UCSD-AML1 (cell line): Measurements from ENCODE around the gene KCNT2.
A peak's percentile ranks its signal among the peaks of the same experiment; 100 is the strongest.
"Not testable (repeated sequence)": the region's sequence is repeated elsewhere in the genome, so short reads cannot be mapped to it uniquely, and the experiment has no call there.

Source experiments
- DNase-seq: peaks from one replicate; lab custom pipeline; 2025; ENCODE audit not compliant: unreplicated experiment; lab: John Stamatoyannopoulos, UW

KCNT2 gene

DNA sequence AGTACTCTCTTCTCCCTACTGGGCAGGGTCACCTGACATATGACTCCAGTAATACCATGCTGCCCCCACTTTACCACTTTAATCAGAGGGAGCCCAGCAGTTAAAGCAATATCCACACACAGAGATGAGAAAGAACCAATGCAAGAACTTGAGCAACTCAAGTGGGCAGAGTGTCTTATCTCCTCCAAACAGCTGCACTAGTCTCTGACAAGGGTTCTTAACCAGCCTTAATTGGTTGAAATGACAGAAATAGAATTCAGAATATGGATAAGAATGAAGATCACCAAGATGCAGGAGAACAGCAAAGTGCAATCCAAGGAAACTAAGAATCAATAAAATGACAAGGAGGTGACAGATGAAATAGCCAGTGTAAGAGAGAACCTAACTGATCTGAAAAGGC lies 91.0 kb downstream of the KCNT2 start:
- peak; percentile 3 for DNase-seq

DNA sequence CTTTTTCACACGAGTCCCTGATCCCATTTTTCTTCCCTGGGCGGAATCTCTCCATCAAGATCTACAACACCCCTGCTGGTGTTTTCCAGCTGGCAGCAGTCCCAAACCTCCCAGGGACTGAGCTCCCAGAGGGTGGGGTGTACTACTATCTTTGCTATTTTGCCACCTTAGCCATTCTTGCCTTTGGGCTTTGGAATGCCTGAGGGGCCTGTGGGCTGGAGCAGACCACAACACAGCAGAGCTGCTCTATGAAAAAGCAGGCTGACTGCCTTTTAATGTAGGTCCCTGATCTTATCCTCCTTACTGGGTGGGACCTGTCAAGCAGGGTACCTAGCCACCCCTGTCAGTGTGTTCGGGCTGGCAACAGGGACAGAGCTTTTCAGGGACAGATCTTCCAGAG lies 91.9 kb downstream of the KCNT2 start:
- DNase-seq: no peak

DNA sequence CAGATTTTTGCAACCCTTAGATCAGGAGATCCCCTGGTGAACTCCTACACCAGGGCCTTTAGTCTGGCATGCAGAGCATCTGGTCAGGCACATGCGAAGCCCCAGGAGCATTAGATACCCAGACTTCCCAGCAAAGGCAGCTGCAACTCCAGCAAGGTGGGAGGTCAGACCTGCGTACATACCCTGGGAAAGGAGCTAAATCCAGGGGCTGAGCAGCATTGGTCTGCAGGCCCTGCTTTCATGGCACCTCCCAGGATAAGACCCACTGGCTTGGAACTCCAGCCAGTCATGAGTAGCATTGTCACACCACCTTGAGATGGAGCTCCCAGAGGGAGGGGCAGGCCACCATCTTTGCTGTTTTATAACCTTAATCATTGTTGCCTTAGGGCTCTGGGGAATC lies 92.3 kb downstream of the KCNT2 start:
- peak; percentile 5 for DNase-seq

DNA sequence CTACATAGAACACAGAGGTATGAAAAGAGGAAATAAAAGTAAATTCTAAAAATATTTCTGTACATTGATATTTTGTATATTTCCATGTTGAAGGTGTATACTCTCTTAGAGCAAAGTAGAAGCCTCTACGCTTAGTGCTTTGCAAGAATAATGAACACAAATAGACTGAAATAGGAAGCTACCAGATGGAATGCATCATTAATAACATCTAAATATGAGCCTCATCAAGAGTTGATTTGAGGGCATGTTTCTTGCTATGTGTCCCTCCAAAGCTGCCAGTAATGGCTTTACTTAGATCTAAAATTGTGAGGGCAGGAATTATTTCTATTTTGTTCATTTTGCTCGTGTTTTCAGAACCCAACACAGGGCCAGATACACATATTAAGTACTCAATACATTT lies 94.4 kb downstream of the KCNT2 start:
- DNase-seq: no peak

DNA sequence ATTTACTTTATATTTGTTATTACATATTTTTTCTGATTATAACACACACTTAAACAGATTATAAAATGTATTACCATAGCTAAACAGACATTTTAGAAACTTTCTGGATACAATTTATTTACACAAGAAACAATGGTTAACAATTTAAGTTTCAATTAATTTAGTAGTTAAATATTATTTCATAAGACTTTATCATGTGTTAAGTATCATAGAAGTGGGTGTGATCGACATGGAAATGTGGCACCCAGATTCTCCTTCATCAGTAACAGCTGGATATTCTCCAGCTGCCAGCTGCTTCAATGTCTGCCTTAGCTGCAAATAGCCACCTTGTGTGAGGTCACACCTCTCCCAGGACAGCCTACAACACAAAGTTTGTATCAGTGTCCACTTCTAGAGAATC lies 97.8 kb downstream of the KCNT2 start:
- peak; percentile 0 for DNase-seq

DNA sequence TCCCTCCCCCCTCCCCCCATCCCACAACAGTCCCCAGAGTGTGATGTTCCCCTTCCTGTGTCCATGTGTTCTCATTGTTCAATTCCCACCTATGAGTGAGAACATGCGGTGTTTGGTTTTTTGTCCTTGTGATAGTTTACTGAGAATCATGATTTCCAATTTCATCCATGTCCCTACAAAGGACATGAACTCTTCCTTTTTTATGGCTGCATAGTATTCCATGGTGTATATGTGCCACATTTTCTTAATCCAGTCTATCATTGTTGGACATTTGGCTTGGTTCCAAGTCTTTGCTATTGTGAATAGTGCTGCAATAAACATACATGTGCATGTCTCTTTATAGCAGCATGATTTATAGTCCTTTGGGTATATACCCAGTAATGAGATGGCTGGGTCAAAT lies 104.0 kb downstream of the KCNT2 start:
- DNase-seq: not testable (repeated sequence)

DNA sequence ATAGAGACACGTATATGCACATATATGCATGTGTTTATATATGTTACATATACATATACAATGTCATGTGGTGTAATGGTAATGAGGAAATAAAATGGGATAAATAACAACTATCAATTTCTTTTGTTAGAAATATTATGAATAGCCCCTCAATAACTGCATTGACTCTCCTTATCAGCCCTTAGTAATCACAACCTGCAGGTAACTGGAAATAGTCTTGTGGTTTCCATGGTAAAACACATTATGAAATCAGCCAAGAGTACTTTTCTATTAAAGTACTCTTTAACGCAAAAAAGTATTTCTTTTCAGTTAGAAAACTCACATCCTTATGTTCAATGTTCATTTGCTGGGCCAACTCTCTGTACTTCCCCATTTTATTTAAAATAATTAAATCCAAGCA lies 105.8 kb downstream of the KCNT2 start:
- DNase-seq: no peak

DNA sequence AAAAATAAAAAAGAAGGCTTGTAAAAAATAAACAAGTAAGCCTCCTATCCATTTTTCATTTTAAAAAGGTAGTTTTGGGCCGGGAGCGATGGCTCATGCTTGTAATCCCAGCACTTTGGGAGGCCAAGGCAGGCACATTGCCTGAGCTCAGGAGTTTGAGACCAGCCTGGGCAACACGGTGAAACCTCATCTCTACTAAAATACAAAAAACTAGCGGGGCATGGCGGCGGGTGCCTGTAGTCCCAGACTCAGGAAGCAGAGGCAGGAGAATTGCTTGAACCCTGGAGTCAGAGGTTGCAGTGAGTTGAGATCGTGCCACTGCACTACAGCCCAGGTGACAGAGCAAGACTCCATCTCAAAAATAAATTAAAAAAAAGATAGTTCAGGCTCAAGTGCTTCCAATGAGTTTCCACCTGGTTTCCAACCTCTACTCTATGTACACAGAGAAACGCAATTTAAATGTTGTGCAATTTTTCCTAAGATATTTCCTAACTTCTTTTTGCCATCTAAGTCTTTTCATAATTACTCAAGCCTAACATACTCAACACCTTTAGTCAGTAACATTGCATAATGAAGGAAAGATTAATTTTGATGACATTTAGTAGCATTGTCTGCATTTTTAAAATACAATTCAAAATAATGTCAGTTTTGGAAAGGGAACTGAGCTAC lies 106.3 kb downstream of the KCNT2 start:
- DNase-seq: no peak

DNA sequence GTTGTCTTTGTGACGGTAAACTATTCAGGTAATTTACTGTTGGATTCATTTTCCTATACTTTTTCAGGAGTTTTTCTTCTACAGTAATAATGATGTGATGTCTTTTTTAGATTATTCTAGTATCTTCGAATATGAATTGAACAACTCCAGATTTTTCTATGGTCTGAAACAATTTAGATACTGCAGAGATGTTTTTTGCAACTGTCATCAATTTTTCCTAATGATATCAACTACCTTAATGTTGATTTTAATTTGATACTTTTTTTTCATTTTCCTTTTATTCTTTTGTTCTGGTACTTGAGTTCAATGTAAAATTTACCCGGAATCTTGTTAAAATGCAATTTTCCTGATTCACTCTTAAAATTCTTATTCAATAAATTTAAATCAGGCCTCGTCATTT lies 110.4 kb downstream of the KCNT2 start:
- DNase-seq: no peak

DNA sequence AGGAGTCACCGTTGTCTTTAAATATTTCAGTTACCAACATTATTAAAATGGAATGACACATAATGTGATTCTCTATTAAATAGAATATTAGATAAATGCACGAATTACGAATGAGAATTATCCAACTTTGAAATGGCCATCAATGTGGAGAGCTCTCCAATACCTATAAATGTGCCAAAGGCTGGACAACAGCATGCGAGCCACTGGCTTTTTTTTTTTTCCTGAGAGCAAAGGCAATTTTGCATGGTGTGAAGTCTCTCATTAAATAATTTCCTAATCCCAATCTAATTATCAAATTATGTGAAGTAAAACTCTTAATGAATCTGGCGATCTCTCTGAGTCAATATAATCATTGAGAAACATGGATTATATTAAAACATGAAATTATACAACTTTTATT lies 113.5 kb downstream of the KCNT2 start:
- no peak for DNase-seq

DNA sequence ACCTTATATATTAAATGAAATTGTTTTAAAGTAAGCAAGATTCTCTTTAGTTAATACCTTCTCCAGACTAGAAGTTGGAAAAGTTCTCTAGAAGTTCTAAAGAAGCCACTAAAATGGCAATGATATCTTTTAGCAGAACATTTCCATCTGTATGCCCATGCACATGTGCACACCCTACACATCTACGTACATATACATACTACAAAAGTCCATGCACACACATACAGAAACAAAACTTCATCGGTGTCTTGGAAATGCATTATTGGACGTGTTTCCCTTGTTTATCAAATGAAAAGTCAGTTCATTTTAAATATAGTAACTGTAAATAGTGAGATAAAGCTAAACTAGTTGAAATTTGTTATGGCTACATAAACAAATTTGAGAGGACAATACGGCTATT lies 114.4 kb downstream of the KCNT2 start:
- no peak for DNase-seq

DNA sequence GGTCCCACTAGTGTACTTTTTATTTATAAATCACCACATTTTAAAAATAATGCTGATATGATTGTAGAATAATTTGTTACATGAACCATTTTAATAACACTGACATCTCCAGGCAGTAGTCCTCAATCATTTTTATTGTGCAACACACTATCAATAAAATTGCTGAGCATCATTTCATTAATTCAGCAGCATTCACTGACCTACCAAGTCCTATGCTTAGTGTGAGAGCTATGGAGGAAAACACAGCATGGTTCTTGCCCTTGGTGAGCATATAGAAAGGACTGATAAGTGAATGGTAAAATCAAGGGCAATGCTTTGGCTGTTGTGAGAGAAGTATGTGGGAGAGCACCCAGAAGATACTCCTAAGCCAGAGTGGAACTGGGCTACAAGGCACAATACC lies 119.7 kb downstream of the KCNT2 start:
- no peak for DNase-seq

DNA sequence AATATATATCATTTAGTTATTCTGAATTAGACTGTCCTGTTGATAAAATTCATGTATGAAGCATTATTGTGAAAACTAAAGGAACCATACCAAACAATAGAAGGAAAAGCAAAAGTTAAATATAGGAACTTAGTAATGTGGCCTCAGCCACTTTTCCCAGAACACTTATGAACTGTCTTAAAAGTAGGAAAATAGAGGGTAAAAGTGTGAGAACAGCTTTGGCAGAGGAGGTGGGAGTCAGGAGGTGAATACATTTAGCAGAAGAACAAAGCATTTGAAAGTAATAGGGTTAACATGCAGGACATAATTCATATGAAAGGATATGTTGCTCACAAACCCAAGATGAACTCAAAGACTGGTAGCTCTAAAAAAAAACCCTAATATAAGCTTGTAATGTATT lies 121.9 kb downstream of the KCNT2 start:
- no peak for DNase-seq

DNA sequence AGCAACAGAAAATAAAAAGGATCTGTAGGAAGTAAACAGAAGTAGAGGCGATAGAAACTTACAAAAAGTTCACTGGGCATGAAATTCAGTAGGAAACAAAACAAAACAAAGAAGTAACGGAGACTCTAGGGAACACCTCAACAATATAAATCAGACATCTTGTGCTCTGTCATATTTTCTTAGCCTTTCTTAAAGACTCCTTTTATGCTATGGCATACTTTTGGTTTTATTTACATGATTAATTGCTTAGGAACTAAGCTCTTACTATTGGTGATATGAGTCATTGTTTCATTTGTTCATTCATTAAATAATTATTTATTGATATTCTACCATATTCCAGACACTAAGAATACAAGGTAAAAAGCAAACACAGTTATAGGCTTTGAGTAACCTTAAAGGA lies 126.6 kb downstream of the KCNT2 start:
- no peak for DNase-seq

DNA sequence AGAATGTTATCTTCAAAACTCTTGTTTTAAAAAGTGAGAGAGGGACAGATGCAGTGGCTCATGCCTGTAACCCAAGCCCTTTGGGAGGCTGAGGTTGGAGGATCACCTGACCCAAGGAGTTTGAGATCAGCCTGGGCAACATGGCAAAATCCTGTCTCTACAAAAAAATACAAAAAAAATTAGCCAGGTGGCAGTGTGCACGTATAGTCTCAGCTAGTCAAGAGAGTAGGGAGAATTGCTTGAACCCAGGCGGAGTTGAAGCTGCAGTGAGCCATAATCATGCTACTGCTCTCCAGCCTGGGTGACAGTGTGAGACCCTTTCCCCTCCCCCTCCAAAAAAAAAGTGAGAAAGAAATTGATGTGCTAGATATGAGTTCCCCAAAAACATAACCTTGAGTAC lies 131.0 kb downstream of the KCNT2 start:
- no peak for DNase-seq

DNA sequence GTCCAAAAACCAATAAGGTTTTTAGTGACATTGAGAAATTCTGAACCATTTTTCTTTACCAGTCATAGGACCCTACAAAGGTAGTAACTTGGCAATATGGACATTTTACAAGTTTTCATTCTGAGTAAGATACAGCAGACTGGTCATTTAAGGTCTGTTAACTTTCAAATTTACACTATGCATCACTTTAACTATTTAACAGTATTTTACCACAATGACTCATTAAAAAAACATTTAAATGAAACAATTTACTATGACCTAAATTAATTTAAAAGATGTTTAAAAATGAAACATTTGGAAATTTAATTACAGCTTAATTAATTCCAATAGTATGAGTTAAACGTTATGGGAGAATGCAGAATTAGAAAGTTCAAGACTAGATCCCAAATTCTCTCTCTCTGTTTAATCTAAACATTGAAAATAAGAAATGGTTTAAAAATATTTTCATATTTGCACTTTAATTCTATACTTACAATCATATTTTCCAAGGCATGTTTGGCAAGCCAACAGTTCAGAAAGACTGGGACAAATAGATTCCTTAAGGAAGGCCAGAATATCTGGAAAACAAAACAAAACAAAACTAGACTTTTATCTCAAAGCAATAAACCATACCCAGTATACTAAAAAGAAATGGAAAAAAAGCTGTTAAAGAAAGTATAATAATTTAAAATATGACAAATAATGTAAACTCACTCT lies 140.9 kb downstream of the KCNT2 start:
- DNase-seq: no peak

DNA sequence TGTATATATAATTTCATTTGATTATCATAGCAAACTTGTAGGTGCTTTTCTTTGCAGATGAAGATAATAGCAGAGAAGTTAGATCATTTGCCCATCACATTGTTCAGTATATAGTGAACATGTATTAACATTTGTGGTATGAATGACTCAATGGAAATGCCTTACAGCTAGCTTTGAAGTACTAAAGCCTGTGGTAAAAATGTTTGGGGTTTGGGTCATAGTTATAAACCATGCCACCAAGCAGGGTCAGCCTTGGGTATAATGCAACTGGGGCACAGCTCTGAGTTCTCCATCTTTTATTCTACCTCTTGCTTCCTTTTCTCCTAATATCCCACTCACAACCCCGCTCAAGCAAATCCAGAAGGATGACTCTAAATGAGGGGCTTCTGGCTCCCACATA lies 141.6 kb downstream of the KCNT2 start:
- DNase-seq: no peak

DNA sequence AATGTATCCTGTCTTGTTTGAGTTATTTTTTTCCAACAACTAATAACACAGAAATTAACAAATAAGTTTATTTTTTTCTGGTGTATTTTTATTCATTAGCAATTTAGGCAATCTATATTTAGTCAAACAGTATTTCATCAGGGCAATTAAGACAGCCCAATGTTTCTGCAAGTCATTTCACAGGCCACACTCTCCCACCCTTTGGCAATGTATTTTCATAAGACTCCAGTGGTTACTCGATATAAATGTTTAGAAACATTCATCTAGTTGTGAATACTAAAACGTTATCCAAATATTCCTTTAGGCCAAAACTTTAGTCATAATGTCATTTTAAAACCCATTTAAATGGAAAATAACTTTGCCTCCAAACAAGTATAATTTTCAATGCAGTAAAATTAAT lies 142.1 kb downstream of the KCNT2 start:
- DNase-seq: no peak

DNA sequence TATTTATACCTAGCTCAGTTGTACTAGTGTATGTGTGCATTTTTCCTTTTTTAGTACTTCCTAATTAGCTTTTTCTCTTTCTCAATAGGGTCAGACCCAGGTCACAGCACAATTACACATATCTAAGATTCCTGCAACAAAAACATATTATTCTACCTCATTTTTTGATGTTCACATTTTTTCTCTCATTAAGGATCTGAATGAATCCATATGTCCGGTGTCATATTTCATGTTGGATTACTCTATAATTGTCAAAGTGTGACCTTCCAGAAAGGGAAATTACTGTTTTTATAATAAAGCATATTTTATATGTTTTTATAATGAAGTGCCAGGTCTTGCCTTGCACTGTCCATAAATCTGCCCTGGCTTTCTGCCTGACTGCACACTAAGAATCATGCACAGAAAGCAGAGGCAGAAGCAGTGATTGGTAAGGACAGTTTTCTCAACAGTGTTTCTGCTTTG lies 143.7 kb downstream of the KCNT2 start:
- DNase-seq: no peak

DNA sequence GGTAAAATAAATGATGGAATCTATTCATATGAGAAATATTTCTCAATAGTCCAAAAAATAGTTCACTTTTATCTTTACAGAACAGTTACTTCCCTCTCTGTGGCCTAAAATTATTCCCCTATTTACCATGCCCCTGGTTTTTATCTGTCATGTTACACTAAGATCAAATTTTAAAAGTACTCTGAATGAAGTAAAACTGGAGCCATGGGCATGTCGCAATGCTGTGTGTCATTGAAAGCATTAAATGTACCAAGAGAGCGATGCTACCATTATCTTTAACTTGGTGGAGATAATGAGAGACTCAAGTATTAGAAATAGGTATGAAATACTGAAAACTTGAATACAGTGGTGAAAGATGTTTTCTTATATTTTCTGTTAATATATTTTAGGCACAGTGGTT lies 146.2 kb downstream of the KCNT2 start:
- no peak for DNase-seq

DNA sequence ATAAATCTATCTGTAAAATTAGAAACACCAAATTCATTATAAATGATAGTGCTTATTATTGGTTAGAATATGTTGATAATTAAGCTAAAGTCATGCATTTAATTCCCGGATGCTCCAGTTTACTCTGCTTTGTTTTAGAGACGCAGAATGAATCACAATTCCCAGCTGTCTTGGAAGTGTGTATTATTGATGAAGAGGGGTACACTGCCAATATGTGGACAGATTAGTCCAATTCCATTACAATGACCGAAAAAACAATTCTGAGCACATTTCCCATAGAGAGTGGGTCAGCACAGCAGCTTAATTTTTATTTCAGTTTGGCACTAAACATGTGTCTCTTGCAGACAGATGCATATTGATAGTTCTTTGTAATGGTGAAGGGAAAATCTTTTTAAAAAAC lies 146.7 kb downstream of the KCNT2 start:
- no peak for DNase-seq

DNA sequence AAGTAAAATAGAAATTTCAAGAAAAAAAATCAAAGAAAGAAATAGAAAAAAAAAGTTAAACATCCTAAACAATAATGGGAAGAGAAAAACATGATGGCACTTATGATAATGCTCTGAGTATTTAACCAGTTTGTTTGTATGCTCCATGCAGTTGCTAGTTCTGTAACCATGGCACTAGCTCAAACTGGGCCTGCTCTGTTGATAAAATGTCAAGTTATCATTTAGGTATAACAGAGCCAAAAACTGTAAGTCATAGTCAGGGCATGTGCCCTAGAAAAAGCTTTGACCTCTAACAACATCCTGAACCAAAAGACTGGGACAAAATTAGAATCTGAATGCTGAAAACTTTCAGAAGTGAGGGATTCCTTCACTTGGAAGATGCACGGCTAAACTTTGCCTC lies 148.9 kb downstream of the KCNT2 start:
- DNase-seq: no peak

DNA sequence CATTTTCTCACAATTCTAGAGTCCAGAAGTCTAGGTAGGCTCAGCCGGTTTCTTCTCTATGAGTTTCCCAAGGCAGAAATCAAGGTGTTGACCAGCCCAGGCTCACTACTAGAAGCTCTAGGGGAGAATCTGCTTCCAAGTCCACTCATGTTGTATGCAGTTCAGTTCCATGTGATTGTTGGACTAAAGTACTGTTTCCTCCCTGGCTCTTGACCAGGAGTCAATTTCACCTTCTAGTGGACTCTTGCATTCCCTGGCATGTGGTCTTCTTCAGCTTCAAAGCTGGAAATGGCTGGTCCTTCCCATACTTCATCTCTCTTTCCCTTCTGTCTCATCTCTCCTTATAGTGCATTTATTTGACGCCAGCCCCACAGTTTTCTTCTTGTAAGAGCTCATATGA lies 153.4 kb downstream of the KCNT2 start:
- no peak for DNase-seq
